Measurements from ENCODE around the gene DHX36.
A peak's percentile ranks its signal among the peaks of the same experiment; 100 is the strongest.

Gene DHX36

GRCh38 chr3:154361099-154361498 is 36.8 kb upstream of the DHX36 start:
- H3K4me3 ChIP-seq (ENCODE audit: low read depth, low read length), result no peak overlapping the region
- no peaks in the 10 kb centered on the region for H3K9me3 ChIP-seq (ENCODE audit: control insufficient read depth, insufficient read depth, low read depth, low read length)
- no peak overlapping the region for H3K27ac ChIP-seq (ENCODE audit: extremely low read depth, low read depth, low read length)
- POLR2A ChIA-PET, result no interaction called here
- TF ChIP-seq ZSCAN16 (tag by site-specific recombination; IDR thresholded peaks at IDR 0.05), result no peak
- TF ChIP-seq ZNF692 (tag by site-specific recombination; IDR thresholded peaks at IDR 0.05), result no peak
- TF ChIP-seq ZNF354C (tag by site-specific recombination; IDR thresholded peaks at IDR 0.05; ENCODE audit: borderline replicate concordance, low read depth), result no peak
- TF ChIP-seq KLF17 (tag by site-specific recombination; IDR thresholded peaks at IDR 0.05), result no peak
- no peak for TF ChIP-seq ZNF48 (tag by site-specific recombination; IDR thresholded peaks at IDR 0.05)
- no peak for TF ChIP-seq BCL11B (tag by site-specific recombination; IDR thresholded peaks at IDR 0.05; ENCODE audit: low read depth)
- TF ChIP-seq SP7 (tag by site-specific recombination; IDR thresholded peaks at IDR 0.05), result no peak
- no peak for TF ChIP-seq KLF16 (tag by site-specific recombination; IDR thresholded peaks at IDR 0.05)
- TF ChIP-seq BCL6B (tag by site-specific recombination; IDR thresholded peaks at IDR 0.05), result no peak
- no peak for TF ChIP-seq KLF7 (tag by site-specific recombination; IDR thresholded peaks at IDR 0.05; ENCODE audit: borderline replicate concordance)
- no peak for TF ChIP-seq KLF10 (tag by site-specific recombination; IDR thresholded peaks at IDR 0.05)
- no peak for TF ChIP-seq TRIM28 (IDR thresholded peaks at IDR 0.05; ENCODE audit: borderline replicate concordance, low read length)
- no peak for TF ChIP-seq ZNF623 (tag by site-specific recombination; IDR thresholded peaks at IDR 0.05)
- no peak for TF ChIP-seq ZBTB44 (tag by site-specific recombination; IDR thresholded peaks at IDR 0.05)
- H3K36me3 ChIP-seq (ENCODE audit: control insufficient read depth in 2 of 2, insufficient read depth in 1 of 2, low read length in 2 of 2), result no peaks in the 10 kb centered on the region
- no peaks in the 10 kb centered on the region for H3K4me1 ChIP-seq (ENCODE audit: control insufficient read depth, insufficient read depth, low read length)
- CTCF ChIA-PET, result no interaction called here

GRCh38 chr3:154356009-154356408 is 31.7 kb upstream of the DHX36 start:
- no peaks in the 10 kb centered on the region for H3K36me3 ChIP-seq (ENCODE audit: control insufficient read depth in 2 of 2, insufficient read depth in 1 of 2, low read length in 2 of 2)
- no peak overlapping the region for H3K4me3 ChIP-seq (ENCODE audit: low read depth, low read length)
- no peak overlapping the region for H3K27ac ChIP-seq (ENCODE audit: extremely low read depth, low read depth, low read length)
- ChIA-PET CTCF (no interaction called here), POLR2A (no interaction called here)
- no peaks in the 10 kb centered on the region for H3K9me3 ChIP-seq (ENCODE audit: control insufficient read depth, insufficient read depth, low read depth, low read length)
- TF ChIP-seq KLF16 (tag by site-specific recombination; IDR thresholded peaks at IDR 0.05) (no peak), HOXC10 (CRISPR knock-in tag; IDR thresholded peaks at IDR 0.05) (no peak), ZNF19 (tag by site-specific recombination; IDR thresholded peaks at IDR 0.05; ENCODE audit: low read depth) (no peak), BCL6B (tag by site-specific recombination; IDR thresholded peaks at IDR 0.05) (0 out of 2 replicates have a peak, but pooled peaks have one; percentile 18), FEZF1 (tag by site-specific recombination; IDR thresholded peaks at IDR 0.05) (peak; percentile 50), ZNF514 (tag by site-specific recombination; IDR thresholded peaks at IDR 0.05) (no peak)
- no peaks in the 10 kb centered on the region for H3K4me1 ChIP-seq (ENCODE audit: control insufficient read depth, insufficient read depth, low read length)

Measured in HEK293 (cell line).